HG02763 (cell line): ENCODE measurements around the gene CHST2.

ENCODE experiments used
- ATAC-seq: cut with Tn5 transposase; IDR thresholded peaks from one replicate; pipeline ENCODE4 v1.9.1; 2021; ENCODE audit warnings: mild to moderate bottlenecking, moderate library complexity; ENCODE audit not compliant: unreplicated experiment

The CHST2 gene

GRCh38 chr3:143128227-143128955 is 8.8 kb downstream of the CHST2 start:
- ATAC-seq: no peak

- ATAC-seq: no peak
Observed at GRCh38 chr3:143132246-143132980, 12.8 kb downstream of the CHST2 start.

GRCh38 chr3:143134471-143134870 is 14.9 kb downstream of the CHST2 start:
- no peak for ATAC-seq

GRCh38 chr3:143135150-143135549 is 15.6 kb downstream of the CHST2 start:
- ATAC-seq: no peak

- no peak for ATAC-seq
Observed at GRCh38 chr3:143137435-143138036, 18.0 kb downstream of the CHST2 start.

- no peak for ATAC-seq
Observed at GRCh38 chr3:143138953-143139352, 19.4 kb downstream of the CHST2 start.

GRCh38 chr3:143139762-143140161 is 20.2 kb downstream of the CHST2 start:
- no peak for ATAC-seq

GRCh38 chr3:143140550-143140949 is 21.0 kb downstream of the CHST2 start:
- ATAC-seq: no peak

- no peak for ATAC-seq
Observed at GRCh38 chr3:143142354-143142753, 22.8 kb downstream of the CHST2 start.

GRCh38 chr3:143145906-143146305 is 26.3 kb downstream of the CHST2 start:
- ATAC-seq: no peak

- no peak for ATAC-seq
Observed at GRCh38 chr3:143146486-143147274, 27.1 kb downstream of the CHST2 start.

- ATAC-seq: no peak
Observed at GRCh38 chr3:143147707-143148106, 28.1 kb downstream of the CHST2 start.

- no peak for ATAC-seq
Observed at GRCh38 chr3:143150071-143150470, 30.5 kb downstream of the CHST2 start.

GRCh38 chr3:143151004-143151731 is 31.6 kb downstream of the CHST2 start:
- no peak for ATAC-seq

- no peak for ATAC-seq
Observed at GRCh38 chr3:143152043-143152442, 32.5 kb downstream of the CHST2 start.

- ATAC-seq: no peak
Observed at GRCh38 chr3:143155756-143156155, 36.2 kb downstream of the CHST2 start.

GRCh38 chr3:143158014-143158988 is 38.7 kb downstream of the CHST2 start:
- peak; percentile 81 for ATAC-seq

- no peak for ATAC-seq
Observed at GRCh38 chr3:143160437-143160836, 40.9 kb downstream of the CHST2 start.

GRCh38 chr3:143163562-143164100 is 44.1 kb downstream of the CHST2 start:
- no peak for ATAC-seq
